Testis (tissue), 2 donors: ENCODE data around the gene PIBF1.

Experiments used
- CTCF ChIP-seq, 3 experiments: fragments of 450-650 bp in 2 of 3; fragments of 200-600 bp in 1 of 3; sonication (generic) in 1 of 3; IDR thresholded peaks; one replicate each; pipeline ENCODE4 v1.5.1; 2016 to 2019; ENCODE audit warnings: antibody characterized with exemption in 3 of 3, mild to moderate bottlenecking in 2 of 3, moderate library complexity in 1 of 3
- POLR2A ChIP-seq: fragments of 450-650 bp; IDR thresholded peaks from one replicate; pipeline ENCODE4 v1.6.1; 2017; ENCODE audit warnings: antibody characterized with exemption, mild to moderate bottlenecking, moderate library complexity

- TF ChIP-seq CTCF (IDR thresholded peaks at IDR 0.05) (no peak), POLR2A (no peak)
These were observed 188.5 kb downstream of the PIBF1 start for GRCh38 chr13:72970301-72970880.
